ENCODE measurements around the gene EDC4. TPM values are rescaled to one million over a fixed set of nuclear protein-coding genes. Genes with fewer than 3 reads are reported as not detected.

Gene EDC4
- total RNA-seq, 4 donors from 2014 or later, result 31.4 to 68.2 (median 41.2) TPM

- Histone ChIP-seq H3K9me3 (no peaks in the 10 kb centered on the region), H3K4me3 (replicated peaks in 1 of 3) (peak overlapping the region in 2 of 3 donors; percentile 93 to 97), H3K27ac (no peak overlapping the region), H3K4me1 (peaks cover 40 to 48% of the 10 kb centered on the region in 2 donors), H3K27me3 (no peaks in the 10 kb centered on the region), H3K36me3 (no peaks in the 10 kb centered on the region)
- intact Hi-C loops (cut with DNase I), result no loop called here
- WGBS, 2 donors, result 89% methylated on average over 11 of the region's 11 CpGs
- DNase-seq, result no peak
- TF ChIP-seq, protein P1, sequence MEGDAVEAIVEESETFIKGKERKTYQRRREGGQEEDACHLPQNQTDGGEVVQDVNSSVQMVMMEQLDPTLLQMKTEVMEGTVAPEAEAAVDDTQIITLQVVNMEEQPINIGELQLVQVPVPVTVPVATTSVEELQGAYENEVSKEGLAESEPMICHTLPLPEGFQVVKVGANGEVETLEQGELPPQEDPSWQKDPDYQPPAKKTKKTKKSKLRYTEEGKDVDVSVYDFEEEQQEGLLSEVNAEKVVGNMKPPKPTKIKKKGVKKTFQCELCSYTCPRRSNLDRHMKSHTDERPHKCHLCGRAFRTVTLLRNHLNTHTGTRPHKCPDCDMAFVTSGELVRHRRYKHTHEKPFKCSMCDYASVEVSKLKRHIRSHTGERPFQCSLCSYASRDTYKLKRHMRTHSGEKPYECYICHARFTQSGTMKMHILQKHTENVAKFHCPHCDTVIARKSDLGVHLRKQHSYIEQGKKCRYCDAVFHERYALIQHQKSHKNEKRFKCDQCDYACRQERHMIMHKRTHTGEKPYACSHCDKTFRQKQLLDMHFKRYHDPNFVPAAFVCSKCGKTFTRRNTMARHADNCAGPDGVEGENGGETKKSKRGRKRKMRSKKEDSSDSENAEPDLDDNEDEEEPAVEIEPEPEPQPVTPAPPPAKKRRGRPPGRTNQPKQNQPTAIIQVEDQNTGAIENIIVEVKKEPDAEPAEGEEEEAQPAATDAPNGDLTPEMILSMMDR (IDR thresholded peaks at IDR 0.05), result no peak
- TF ChIP-seq POLR2A (IDR thresholded peaks at IDR 0.05), result no peak
These were observed 24.7 kb upstream of the EDC4 start for GRCh38 chr16:67848118-67848517.

GRCh38 chr16:67853670-67854069 lies 19.2 kb upstream of the EDC4 start:
- H3K4me1 ChIP-seq, result peaks cover 14 to 43% of the 10 kb centered on the region in 2 donors
- no peak for DNase-seq
- no peak overlapping the region for H3K4me3 ChIP-seq (replicated peaks in 1 of 3)
- intact Hi-C loops (cut with DNase I), result no loop called here
- no peaks in the 10 kb centered on the region for H3K36me3 ChIP-seq
- H3K27me3 ChIP-seq, result no peaks in the 10 kb centered on the region
- WGBS, 2 donors, result 96% methylated on average over 3 of the region's 3 CpGs
- TF ChIP-seq POLR2A (IDR thresholded peaks at IDR 0.05), result no peak
- TF ChIP-seq, protein P1 (IDR thresholded peaks at IDR 0.05), result no peak
- H3K9me3 ChIP-seq, result no peaks in the 10 kb centered on the region
- H3K27ac ChIP-seq, result no peak overlapping the region

DNA sequence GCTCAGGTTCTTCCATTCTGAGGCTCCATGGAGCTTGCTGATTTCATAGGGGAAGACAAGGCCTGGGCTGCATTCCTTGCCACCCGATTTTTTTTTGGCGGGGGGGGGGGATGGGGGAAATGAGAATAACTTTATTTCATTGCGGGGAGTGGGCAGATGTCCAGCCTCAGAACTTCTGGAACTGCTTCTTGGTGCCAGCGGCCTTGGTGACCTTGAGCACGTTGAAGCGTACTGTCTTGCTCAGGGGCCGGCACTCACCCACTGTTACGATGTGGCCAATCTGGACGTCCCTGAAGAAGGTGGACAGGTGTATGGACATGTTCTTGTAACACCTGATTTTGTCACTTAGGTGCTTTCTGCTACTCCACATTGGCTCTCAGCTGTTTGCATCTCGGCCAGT lies 17.1 kb upstream of the EDC4 start:
- intact Hi-C loops (cut with DNase I), result no loop called here
- no peak overlapping the region for H3K27ac ChIP-seq
- H3K27me3 ChIP-seq, result no peaks in the 10 kb centered on the region
- WGBS, 2 donors, result 82 to 88% methylated on average over 10 of the region's 10 CpGs
- no peaks in the 10 kb centered on the region for H3K36me3 ChIP-seq
- TF ChIP-seq, protein P1 (IDR thresholded peaks at IDR 0.05), result no peak
- no peak for TF ChIP-seq POLR2A (IDR thresholded peaks at IDR 0.05)
- H3K4me3 ChIP-seq (replicated peaks in 1 of 3), result no peak overlapping the region
- peaks cover 14 to 44% of the 10 kb centered on the region in 2 donors for H3K4me1 ChIP-seq
- no peak for DNase-seq
- H3K9me3 ChIP-seq, result no peaks in the 10 kb centered on the region

GRCh38 chr16:67856927-67857546 lies 15.8 kb upstream of the EDC4 start:
- no peak for DNase-seq
- TF ChIP-seq POLR2A (IDR thresholded peaks at IDR 0.05), result no peak
- TF ChIP-seq, protein P1 (IDR thresholded peaks at IDR 0.05), result no peak
- Histone ChIP-seq H3K36me3 (no peaks in the 10 kb centered on the region), H3K9me3 (no peaks in the 10 kb centered on the region), H3K27ac (peak overlapping the region in 2 of 3 donors; percentile 13 to 51), H3K27me3 (no peaks in the 10 kb centered on the region), H3K4me3 (replicated peaks in 1 of 3) (no peak overlapping the region), H3K4me1 (peaks cover 14 to 53% of the 10 kb centered on the region in 2 donors)
- WGBS, 2 donors, result 94 to 97% methylated on average over 5 of the region's 5 CpGs
- intact Hi-C loops (cut with DNase I), result no loop called here

- intact Hi-C loops (cut with DNase I), result no loop called here
- peak; percentile 84 to 86 for DNase-seq
- Histone ChIP-seq H3K36me3 (no peaks in the 10 kb centered on the region), H3K27me3 (no peaks in the 10 kb centered on the region), H3K9me3 (no peaks in the 10 kb centered on the region), H3K27ac (peak overlapping the region; percentile 51 to 68 (median 64)), H3K4me1 (peaks cover 14 to 57% of the 10 kb centered on the region in 2 donors), H3K4me3 (replicated peaks in 1 of 3) (no peak overlapping the region)
- 28 to 44% methylated on average over 3 of the region's 3 CpGs for WGBS, 2 donors
- TF ChIP-seq POLR2A (IDR thresholded peaks at IDR 0.05), result no peak
- TF ChIP-seq, protein P1 (IDR thresholded peaks at IDR 0.05), result no peak
These were observed 15.2 kb upstream of the EDC4 start for GRCh38 chr16:67857547-67858233.
